SH-SY5Y (cell line): Measurements from ENCODE around the gene ZNF552.

Experiments
- GATA2 ChIP-seq: IDR thresholded peaks from 2 replicates; pipeline ENCODE4 v1.6.1; 2011; ENCODE audit warnings: mild to moderate bottlenecking, low read depth, low read length
- GATA3 ChIP-seq: IDR thresholded peaks from 2 replicates; pipeline ENCODE4 v1.6.1; 2011; ENCODE audit warnings: low read depth, mild to moderate bottlenecking, low read length, moderate library complexity

DNA sequence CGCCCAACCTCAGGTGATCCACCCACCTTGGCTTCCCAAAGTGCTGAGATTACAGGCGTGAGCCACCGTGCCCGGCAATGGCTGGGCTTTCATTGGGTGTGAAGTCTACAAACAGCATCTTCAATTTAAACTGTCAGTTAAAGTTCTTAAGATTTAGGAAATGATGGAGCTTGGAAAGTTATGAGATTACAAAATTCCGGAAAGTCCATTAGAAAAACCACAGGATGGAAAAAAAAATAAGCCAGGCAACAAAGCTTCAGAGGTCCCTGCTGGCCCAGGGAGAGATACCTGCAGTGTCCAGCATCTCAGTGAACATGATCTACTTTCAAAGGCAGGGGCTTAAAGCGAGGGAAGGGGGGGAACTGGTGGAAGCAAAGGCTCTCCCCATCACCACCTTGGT lies 10.8 kb upstream of the ZNF552 start:
- TF ChIP-seq GATA2: no peak
- no peak for TF ChIP-seq GATA3
